Upper lobe of left lung (tissue), 6 donors: Measurements from ENCODE around the gene ABL1. TPM values are rescaled to one million over a fixed set of nuclear protein-coding genes. Genes with fewer than 3 reads are reported as not detected.

Experiments used
- ATAC-seq, 2 donors: fragments of 200-7000 bp; cut with Tn5 transposase; one replicate each; pipeline ENCODE4 v1.9.1; 2022; ENCODE audit warnings: mild to moderate bottlenecking in 2 of 2, moderate library complexity in 2 of 2; ENCODE audit not compliant: low FRiP score in 2 of 2
- DNase-seq, 2 donors: peaks; one replicate each; pipeline ENCODE4 v3.0.0-alpha.2; 2019 to 2020
- H3K27ac ChIP-seq, 4 donors: fragments of 200-600 bp; sonication (generic); one replicate each; pipeline ENCODE4 v1.5.1; 2016 to 2019
- H3K27me3 ChIP-seq, 4 donors: fragments of 200-600 bp; sonication (generic); one replicate each; pipeline ENCODE4 v1.5.1; 2017 to 2019
- H3K36me3 ChIP-seq, 4 donors: fragments of 200-600 bp; sonication (generic); one replicate each; pipeline ENCODE4 v1.5.1; 2016 to 2019
- H3K4me1 ChIP-seq, 4 donors: fragments of 200-600 bp; sonication (generic); one replicate each; pipeline ENCODE4 v1.5.1; 2018 to 2019
- H3K4me3 ChIP-seq, 4 donors: fragments of 200-600 bp; sonication (generic); one replicate each; pipeline ENCODE4 v1.5.1; 2017 to 2019; ENCODE audit warnings: mild to moderate bottlenecking in 2 of 4, moderate library complexity in 1 of 4
- H3K9me3 ChIP-seq, 4 donors: fragments of 200-600 bp; sonication (generic); one replicate each; pipeline ENCODE4 v1.5.1; 2018 to 2019
- CTCF ChIP-seq, 6 experiments: fragments of 450-650 bp in 4 of 6; fragments of 200-600 bp in 2 of 6; sonication (generic) in 2 of 6; IDR thresholded peaks; one replicate each; pipeline ENCODE4 v1.5.1; 2016 to 2019; ENCODE audit warnings: antibody characterized with exemption in 6 of 6
- POLR2A ChIP-seq, 4 donors: fragments of 450-650 bp; IDR thresholded peaks; one replicate each; pipeline ENCODE4 v1.5.1; 2016 to 2017; ENCODE audit warnings: antibody characterized with exemption in 4 of 4, mild to moderate bottlenecking in 2 of 4
- POLR2AphosphoS5 ChIP-seq, 2 donors: sonication (generic); formaldehyde crosslinking; IDR thresholded peaks; one replicate each; pipeline ENCODE4 v1.5.1; 2017; ENCODE audit warnings: antibody characterized with exemption in 2 of 2
- WGBS, 2 donors: methylation state at CpG; one replicate each; pipeline ENCODE4 v1.1.5; 2017 to 2018; 5-methylcytosine and 5-hydroxymethylcytosine counted together
- total RNA-seq, 6 donors: library from RNA; depleted of rRNA in 4 of 6; stranded (reverse); fragments of >200 nt in 4 of 6; gene quantifications; one replicate each; pipeline versions ENCODE4 v1.1.0 to v1.2.1, GENCODE V29; 2016 to 2021
- donor health status: DM: no; HTN: no; CAD: no; lungs with moderate emphysema.
- donor health status: DM: no; HTN: yes; CAD: no; lungs with severe emphysema.

Gene ABL1
- total RNA-seq, 6 donors from 2014 or later, result 39.8 to 56.5 (median 47.0) TPM

- Histone ChIP-seq H3K4me3 (no peak overlapping the region), H3K9me3 (no peaks in the 10 kb centered on the region), H3K36me3 (no peaks in the 10 kb centered on the region), H3K27ac (peak overlapping the region; percentile 23 to 71 (median 58)), H3K27me3 (peaks cover 0 to 35% (median 21%) of the 10 kb centered on the region in 4 donors), H3K4me1 (peaks cover 22 to 53% (median 33%) of the 10 kb centered on the region in 4 donors)
- 60 to 66% methylated on average over 10 to 13 of the region's 13 CpGs for WGBS, 2 donors
- no peak for TF ChIP-seq CTCF (IDR thresholded peaks at IDR 0.05)
- TF ChIP-seq POLR2AphosphoS5 (IDR thresholded peaks at IDR 0.05), result peak in 1 of 2 donors; percentile 40
- peak in 1 of 2 donors; percentile 2 for ATAC-seq
- DNase-seq, result peak in 1 of 2 donors; percentile 32
Observed at GRCh38 chr9:130935648-130936271, 100.7 kb downstream of the ABL1 start.

GRCh38 chr9:130936285-130937117, 101.4 kb downstream of the ABL1 start:
- H3K36me3 ChIP-seq, result no peaks in the 10 kb centered on the region
- H3K4me3 ChIP-seq, result no peak overlapping the region
- DNase-seq (peak in 1 of 2 donors; percentile 41), ATAC-seq (peak in 1 of 2 donors; percentile 24)
- H3K9me3 ChIP-seq, result no peaks in the 10 kb centered on the region
- peak overlapping the region in 3 of 4 donors; percentile 50 to 71 (median 56) for H3K27ac ChIP-seq
- TF ChIP-seq POLR2AphosphoS5 (IDR thresholded peaks at IDR 0.05), result peak in 1 of 2 donors; percentile 14
- no peak for TF ChIP-seq POLR2A (IDR thresholded peaks at IDR 0.05)
- peaks cover 2 to 40% (median 21%) of the 10 kb centered on the region in 4 donors for H3K27me3 ChIP-seq
- WGBS, 2 donors, result 48 to 64% methylated on average over 2 to 12 of the region's 12 CpGs
- peaks cover 22 to 59% (median 36%) of the 10 kb centered on the region in 4 donors for H3K4me1 ChIP-seq

Other genes starting within 250 kb of the ABL1 start
- under 1 TPM in 1 of 6 donors, not detected in 5; 0.10 TPM for gene PRDM12, start 170.7 kb upstream of the ABL1 start, total RNA-seq
- gene EXOSC2, start 141.5 kb upstream of the ABL1 start, total RNA-seq, result 10 to 100 TPM in 5 of 6 donors, 1 to 10 TPM in 1; 6.7 to 37.7 (median 17.8) TPM
- not detected for gene QRFP, start 61.6 kb downstream of the ABL1 start, total RNA-seq
- gene FIBCD1, start 104.0 kb downstream of the ABL1 start, total RNA-seq, result 10 to 100 TPM in 2 of 6 donors, 1 to 10 TPM in 3, under 1 TPM in 1; 0.30 to 15.8 (median 4.1) TPM
- 10 to 100 TPM in 5 of 6 donors, 1 to 10 TPM in 1; 6.7 to 56.0 (median 19.5) TPM for gene LAMC3, start 173.9 kb downstream of the ABL1 start, total RNA-seq